A549 (cell line): ENCODE data around the gene RXRA. TPM values are rescaled to one million over a fixed set of nuclear protein-coding genes. Genes with fewer than 3 reads are reported as not detected.
A peak's percentile ranks its signal among the peaks of the same experiment; 100 is the strongest.

Experiments
- ATAC-seq, 2 experiments: fragments of 200-7000 bp in 1 of 2; fragments of >200 bp in 1 of 2; cut with Nextera tagmentation in 1 of 2; cut with Tn5 transposase in 1 of 2; 3 replicates each; pipeline versions ENCODE4 v1.8.0 to v1.9.1; 2018 to 2020; ENCODE audit warnings: mild to moderate bottlenecking in 1 of 2, moderate library complexity in 1 of 2
- CTCF ChIA-PET: fragments of 300-600 bp; sonication (Branson Sonifier 250); formaldehyde crosslinking; extraction: SDS; loops from one replicate; lab custom pipeline; 2021; ENCODE audit warnings: antibody characterized with exemption, inconsistent platforms; lab: Yijun Ruan, JAX
- POLR2A ChIA-PET: fragments of 350-600 bp; formaldehyde crosslinking; extraction: SDS; loops from one replicate; lab custom pipeline; 2021; ENCODE audit warnings: antibody characterized with exemption, inconsistent platforms; lab: Yijun Ruan, JAX
- DNase-seq, 2 experiments: peaks; one replicate each; pipeline versions ENCODE4 v3.0.0 to v3.0.0-alpha.2; 2011 to 2016; ENCODE audit warnings: low read depth in 1 of 2, low spot score in 1 of 2
- FAIRE-seq: peaks from 2 replicates; lab custom pipeline; 2011; peaks lifted over from hg19 to GRCh38; lab: Jason Lieb, UNC
- H3K27ac ChIP-seq, 2 experiments: fragments of >200 bp; sonication (Bioruptor Twin); formaldehyde crosslinking; 3 replicates each; pipeline ENCODE4 v1.5.1; 2016 to 2017
- H3K4me1 ChIP-seq: fragments of >200 bp; sonication (Bioruptor Twin); formaldehyde crosslinking; 3 replicates; pipeline ENCODE4 v1.6.1; 2016
- H3K4me2 ChIP-seq: fragments of >200 bp; sonication (Bioruptor Twin); formaldehyde crosslinking; 3 replicates; pipeline ENCODE4 v1.6.1; 2016
- H3K4me3 ChIP-seq: fragments of >200 bp; sonication (Bioruptor Twin); formaldehyde crosslinking; 3 replicates; pipeline ENCODE4 v1.5.1; 2016
- H3K9me3 ChIP-seq: fragments of >200 bp; sonication (Bioruptor Twin); formaldehyde crosslinking; 3 replicates; pipeline ENCODE4 v1.6.1; 2016
- BHLHE40 ChIP-seq: IDR thresholded peaks from 2 replicates; pipeline ENCODE4 v1.6.1; 2012; ENCODE audit warnings: low read depth, low read length, inconsistent platforms
- CBX2 ChIP-seq: fragments of 200-600 bp; sonication (generic); IDR thresholded peaks from 2 replicates; pipeline ENCODE4 v1.6.1; 2016; ENCODE audit warnings: low read depth, mild to moderate bottlenecking, borderline replicate concordance
- CEBPB ChIP-seq, 2 experiments: fragments of >200 bp in 1 of 2; sonication (Bioruptor Twin) in 1 of 2; formaldehyde crosslinking in 1 of 2; IDR thresholded peaks; 2 replicates each; pipeline ENCODE4 v1.6.1; 2012 to 2016
- EHF ChIP-seq: fragments of 250-450 bp; sonication (Bioruptor Pico); IDR thresholded peaks from 2 replicates; pipeline ENCODE4 v1.5.0; 2020; ENCODE audit warnings: mild to moderate bottlenecking
- EHMT2 ChIP-seq: fragments of 200-600 bp; sonication (generic); IDR thresholded peaks from 2 replicates; pipeline ENCODE4 v1.6.1; 2016; ENCODE audit warnings: antibody characterized with exemption, low read depth, mild to moderate bottlenecking, moderate library complexity
- FOSB ChIP-seq: fragments of 250-450 bp; sonication (Bioruptor Pico); IDR thresholded peaks from 2 replicates; pipeline ENCODE4 v1.5.0; 2020; ENCODE audit warnings: mild to moderate bottlenecking, moderate library complexity
- FOSL2 ChIP-seq, 2 experiments: fragments of 450-650 bp in 1 of 2; fragments of >200 bp in 1 of 2; sonication (Bioruptor Twin) in 1 of 2; formaldehyde crosslinking; IDR thresholded peaks; 2 replicates each; pipeline versions ENCODE4 v1.5.0 to v1.6.1; 2016 to 2020; ENCODE audit warnings: mild to moderate bottlenecking in 1 of 2, moderate library complexity in 1 of 2
- FOXS1 ChIP-seq: fragments of 250-450 bp; sonication (Bioruptor Pico); IDR thresholded peaks from 2 replicates; pipeline ENCODE4 v1.5.0; 2020; ENCODE audit warnings: mild to moderate bottlenecking, moderate library complexity
- GATA3 ChIP-seq: IDR thresholded peaks from 2 replicates; pipeline ENCODE4 v1.6.1; 2012; ENCODE audit warnings: borderline replicate concordance
- HOXA7 ChIP-seq: fragments of 250-450 bp; sonication (Bioruptor Pico); IDR thresholded peaks from 2 replicates; pipeline ENCODE4 v1.5.0; 2020; ENCODE audit warnings: mild to moderate bottlenecking, moderate library complexity
- JUNB ChIP-seq: fragments of >200 bp; sonication (Bioruptor Twin); formaldehyde crosslinking; IDR thresholded peaks from 2 replicates; pipeline ENCODE4 v1.6.1; 2016
- KDM1A ChIP-seq: fragments of 200-600 bp; sonication (generic); IDR thresholded peaks from 2 replicates; pipeline ENCODE4 v1.6.1; 2016; ENCODE audit warnings: low read depth, mild to moderate bottlenecking
- MYC ChIP-seq: IDR thresholded peaks from 2 replicates; pipeline ENCODE4 v1.6.1; 2012; ENCODE audit warnings: mild to moderate bottlenecking, inconsistent platforms, low read length, improper control_type of control experiment, borderline replicate concordance
- NFE2L2 ChIP-seq: fragments of 150-350 bp; conservative IDR thresholded peaks from 2 replicates; pipeline ENCODE4 v1.6.1; 2014; ENCODE audit warnings: low read length
- NR3C1 ChIP-seq: fragments of >200 bp; sonication (Bioruptor Twin); formaldehyde crosslinking; IDR thresholded peaks from 3 replicates; pipeline ENCODE4 v1.6.1; 2017
- RFX5 ChIP-seq: fragments of 450-650 bp; IDR thresholded peaks from 2 replicates; pipeline ENCODE4 v1.7.1; 2014; ENCODE audit warnings: antibody characterized with exemption, mild to moderate bottlenecking, moderate library complexity
- RNF2 ChIP-seq: fragments of 200-600 bp; sonication (generic); IDR thresholded peaks from 2 replicates; pipeline ENCODE4 v1.6.1; 2016; ENCODE audit warnings: low read depth, mild to moderate bottlenecking, antibody characterized with exemption, moderate library complexity, borderline replicate concordance
- SMC3 ChIP-seq: fragments of >200 bp; sonication (Bioruptor Twin); formaldehyde crosslinking; IDR thresholded peaks from 3 replicates; pipeline ENCODE4 v1.6.1; 2018; ENCODE audit warnings: inconsistent platforms
- TP53 ChIP-seq: fragments of 250-450 bp; sonication (Bioruptor Pico); IDR thresholded peaks from 2 replicates; pipeline ENCODE4 v1.5.0; 2021; ENCODE audit warnings: mild to moderate bottlenecking, moderate library complexity
- ZC3H11A ChIP-seq: fragments of 450-650 bp; IDR thresholded peaks from 2 replicates; pipeline ENCODE4 v1.6.1; 2014; ENCODE audit warnings: antibody characterized with exemption, mild to moderate bottlenecking
- ZFP36 ChIP-seq: fragments of 450-650 bp; IDR thresholded peaks from 2 replicates; pipeline ENCODE4 v1.6.1; 2014; ENCODE audit warnings: borderline replicate concordance; ENCODE audit not compliant: partially characterized antibody
- WGBS: methylation state at CpG from one replicate; pipeline ENCODE4 v1.1.6; 2017; ENCODE audit errors: missing lambda C conversion rate; 5-methylcytosine and 5-hydroxymethylcytosine counted together
- polyA plus RNA-seq, 4 experiments: library from polyadenylated mRNA; depleted of rRNA in 3 of 4; stranded (reverse); fragments of >200 nt; fragmentation: RNase III in 1 of 4; extraction: RNeasy Plus Mini Kit Qiagen cat#74134 plus additional on column Dnase treatment in 1 of 4; gene quantifications; 2 replicates in 3 of 4; 3 replicates in 1 of 4; pipeline ENCODE4 v1.2.3, GENCODE V29; 2011 to 2017
- TF ChIP-seq, protein P1 (sequence below): fragments of 150-350 bp; IDR thresholded peaks from 2 replicates; pipeline ENCODE4 v1.6.1; 2014; ENCODE audit warnings: low read depth, mild to moderate bottlenecking, low read length
- TF ChIP-seq, protein P2 (sequence below): fragments of >200 bp; sonication (Bioruptor Twin); formaldehyde crosslinking; IDR thresholded peaks from 3 replicates; pipeline ENCODE4 v1.5.1; 2016
- TF ChIP-seq, protein P3 (sequence below): IDR thresholded peaks from 2 replicates; pipeline ENCODE4 v1.6.1; 2012; ENCODE audit warnings: low read depth, borderline replicate concordance
- TF ChIP-seq, protein P4 (sequence below): fragments of >200 bp; sonication (Bioruptor Twin); formaldehyde crosslinking; IDR thresholded peaks from 2 replicates; pipeline ENCODE4 v1.6.1; 2016

RXRA gene
- polyA plus RNA-seq, 2 of the 4 experiments (the other 2 are of a cell fraction), result 6.6 to 23.9 TPM

DNA sequence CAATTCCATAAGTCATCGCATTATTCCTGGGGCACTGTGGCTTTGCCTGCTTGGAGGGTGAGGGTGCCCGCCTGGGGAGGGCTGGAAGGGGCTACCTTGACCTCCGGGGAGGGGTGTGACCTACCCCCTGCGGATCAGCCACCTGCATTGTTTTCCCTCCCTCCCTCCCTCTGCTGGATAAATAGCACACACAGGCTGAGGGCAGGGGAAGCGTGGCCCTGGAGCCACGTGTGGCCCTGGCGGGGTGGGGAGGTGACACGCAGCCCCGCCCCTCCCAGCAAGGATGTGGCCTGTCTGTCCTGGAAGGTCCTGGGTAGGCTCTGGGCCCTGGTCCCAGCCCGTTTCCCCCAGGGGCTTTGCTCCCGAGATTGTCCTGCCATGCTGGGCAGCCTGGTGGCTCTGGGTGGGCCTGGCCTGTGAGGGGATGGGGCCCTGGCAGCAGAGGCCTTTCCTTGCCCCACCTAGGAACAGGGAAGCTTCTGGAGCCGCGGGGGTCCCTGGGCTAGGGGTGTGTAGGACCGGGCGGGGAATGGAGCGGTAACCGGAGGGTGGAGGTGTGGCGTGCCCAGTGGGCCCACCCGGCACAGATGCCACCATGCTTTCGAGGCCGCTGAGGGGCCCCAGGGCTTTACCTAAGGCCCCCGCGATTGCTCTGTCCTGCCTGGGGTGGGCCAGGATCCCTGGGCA is 33.4 kb downstream of the RXRA start:
- 86% methylated on average over 15 of the region's 23 CpGs for WGBS
- peak overlapping the region in 1 of 2 experiments; percentile 35; a peak in 2 of 6 replicates for H3K27ac ChIP-seq
- H3K9me3 ChIP-seq, result no peaks in the 10 kb centered on the region
- ChIA-PET CTCF (interaction anchor here (0.9 to 1.5 kb wide), 2 partner anchors 10 to 84 kb away, joined by 3 to 9 read pairs; no protein-coding TSS in a partner anchor), POLR2A (no interaction called here)
- FAIRE-seq (no peak), ATAC-seq (no peak), DNase-seq (no peak)
- H3K4me3 ChIP-seq, result no peak overlapping the region
- peaks cover 22% of the 10 kb centered on the region for H3K4me1 ChIP-seq
- H3K4me2 ChIP-seq, result no peak overlapping the region
- TF ChIP-seq, protein P1, sequence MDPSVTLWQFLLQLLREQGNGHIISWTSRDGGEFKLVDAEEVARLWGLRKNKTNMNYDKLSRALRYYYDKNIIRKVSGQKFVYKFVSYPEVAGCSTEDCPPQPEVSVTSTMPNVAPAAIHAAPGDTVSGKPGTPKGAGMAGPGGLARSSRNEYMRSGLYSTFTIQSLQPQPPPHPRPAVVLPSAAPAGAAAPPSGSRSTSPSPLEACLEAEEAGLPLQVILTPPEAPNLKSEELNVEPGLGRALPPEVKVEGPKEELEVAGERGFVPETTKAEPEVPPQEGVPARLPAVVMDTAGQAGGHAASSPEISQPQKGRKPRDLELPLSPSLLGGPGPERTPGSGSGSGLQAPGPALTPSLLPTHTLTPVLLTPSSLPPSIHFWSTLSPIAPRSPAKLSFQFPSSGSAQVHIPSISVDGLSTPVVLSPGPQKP, result no peak
- TF ChIP-seq, protein P2, sequence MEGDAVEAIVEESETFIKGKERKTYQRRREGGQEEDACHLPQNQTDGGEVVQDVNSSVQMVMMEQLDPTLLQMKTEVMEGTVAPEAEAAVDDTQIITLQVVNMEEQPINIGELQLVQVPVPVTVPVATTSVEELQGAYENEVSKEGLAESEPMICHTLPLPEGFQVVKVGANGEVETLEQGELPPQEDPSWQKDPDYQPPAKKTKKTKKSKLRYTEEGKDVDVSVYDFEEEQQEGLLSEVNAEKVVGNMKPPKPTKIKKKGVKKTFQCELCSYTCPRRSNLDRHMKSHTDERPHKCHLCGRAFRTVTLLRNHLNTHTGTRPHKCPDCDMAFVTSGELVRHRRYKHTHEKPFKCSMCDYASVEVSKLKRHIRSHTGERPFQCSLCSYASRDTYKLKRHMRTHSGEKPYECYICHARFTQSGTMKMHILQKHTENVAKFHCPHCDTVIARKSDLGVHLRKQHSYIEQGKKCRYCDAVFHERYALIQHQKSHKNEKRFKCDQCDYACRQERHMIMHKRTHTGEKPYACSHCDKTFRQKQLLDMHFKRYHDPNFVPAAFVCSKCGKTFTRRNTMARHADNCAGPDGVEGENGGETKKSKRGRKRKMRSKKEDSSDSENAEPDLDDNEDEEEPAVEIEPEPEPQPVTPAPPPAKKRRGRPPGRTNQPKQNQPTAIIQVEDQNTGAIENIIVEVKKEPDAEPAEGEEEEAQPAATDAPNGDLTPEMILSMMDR, result no peak
- TF ChIP-seq NR3C1 (no peak), SMC3 (no peak), MYC (no peak), RFX5 (no peak), FOSL2 (IDR thresholded peaks at IDR 0.05) (no peak), FOSL2 (CRISPR knock-in tag; IDR thresholded peaks at IDR 0.05) (no peak), BHLHE40 (no peak), KDM1A (no peak), EHF (no peak), HOXA7 (CRISPR knock-in tag) (no peak), CBX2 (no peak), CEBPB (IDR thresholded peaks at IDR 0.05) (no peak), GATA3 (no peak), EHMT2 (no peak), RNF2 (no peak)

DNA sequence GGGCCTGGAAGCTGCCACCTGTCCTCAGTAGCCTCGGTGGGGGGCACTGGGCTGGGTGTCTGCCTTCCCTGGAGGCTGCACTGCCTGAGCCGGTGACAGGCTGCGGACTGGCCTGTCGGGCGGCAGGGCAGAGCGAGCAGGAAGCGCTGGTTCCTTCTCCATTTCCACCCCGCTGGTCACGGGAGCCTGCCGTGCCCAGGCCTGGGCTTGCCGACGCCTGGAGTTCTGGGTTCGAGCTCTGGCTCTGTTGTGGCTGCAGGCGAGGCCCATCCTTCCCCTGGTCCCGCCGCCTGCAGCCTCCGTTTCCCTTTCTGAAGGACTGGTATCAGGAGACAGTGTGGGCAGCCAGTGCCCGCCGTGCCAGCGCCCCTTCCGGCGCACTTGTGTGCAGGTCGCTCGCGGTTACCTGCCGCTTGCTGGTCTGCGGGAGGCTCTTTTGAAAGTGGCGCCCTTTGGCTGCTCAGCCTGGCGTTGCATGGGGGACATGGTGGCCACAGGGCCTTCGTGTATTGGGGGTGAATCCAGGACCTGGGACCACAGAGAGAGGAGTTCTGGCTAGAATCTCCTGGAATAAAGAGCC is 34.0 kb downstream of the RXRA start:
- TF ChIP-seq FOXS1 (CRISPR knock-in tag), result no peak
- no peak for TF ChIP-seq TP53 (CRISPR knock-in tag)
- no peak for TF ChIP-seq JUNB
- no peak for TF ChIP-seq NFE2L2
- TF ChIP-seq, protein P3, sequence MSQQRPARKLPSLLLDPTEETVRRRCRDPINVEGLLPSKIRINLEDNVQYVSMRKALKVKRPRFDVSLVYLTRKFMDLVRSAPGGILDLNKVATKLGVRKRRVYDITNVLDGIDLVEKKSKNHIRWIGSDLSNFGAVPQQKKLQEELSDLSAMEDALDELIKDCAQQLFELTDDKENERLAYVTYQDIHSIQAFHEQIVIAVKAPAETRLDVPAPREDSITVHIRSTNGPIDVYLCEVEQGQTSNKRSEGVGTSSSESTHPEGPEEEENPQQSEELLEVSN, result no peak
- TF ChIP-seq GATA3, result no peak
- TF ChIP-seq ZC3H11A, result no peak
- TF ChIP-seq FOSB, result no peak
- TF ChIP-seq ZFP36, result no peak
- no peak for TF ChIP-seq FOSL2 (IDR thresholded peaks at IDR 0.05)
- TF ChIP-seq FOSL2 (CRISPR knock-in tag; IDR thresholded peaks at IDR 0.05), result no peak
- TF ChIP-seq, protein P4, sequence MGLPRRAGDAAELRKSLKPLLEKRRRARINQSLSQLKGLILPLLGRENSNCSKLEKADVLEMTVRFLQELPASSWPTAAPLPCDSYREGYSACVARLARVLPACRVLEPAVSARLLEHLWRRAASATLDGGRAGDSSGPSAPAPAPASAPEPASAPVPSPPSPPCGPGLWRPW, result no peak
- no peak for DNase-seq
- peaks cover 29% of the 10 kb centered on the region for H3K4me1 ChIP-seq
- ChIA-PET POLR2A (no interaction called here), CTCF (interaction anchor here (1.2 kb wide), 1 partner anchor 189 kb away, joined by 3 read pairs; no protein-coding TSS in a partner anchor)
- H3K4me3 ChIP-seq, result no peak overlapping the region
- H3K4me2 ChIP-seq, result no peak overlapping the region
- FAIRE-seq, result no peak
- H3K9me3 ChIP-seq, result no peaks in the 10 kb centered on the region
- ATAC-seq, result no peak
- 95% methylated on average over 29 of the region's 30 CpGs for WGBS
- no peak overlapping the region for H3K27ac ChIP-seq
